C4-2B (cell line): ENCODE measurements around the gene DGKB.

ENCODE experiments used
- ZFX ChIP-seq: fragments of 450-650 bp; IDR thresholded peaks from 2 replicates; pipeline ENCODE4 v1.6.1; 2017
- TF ChIP-seq, protein P1 (sequence below): fragments of 450-650 bp; conservative IDR thresholded peaks from 2 replicates; pipeline ENCODE4 v1.5.1; 2017; ENCODE audit warnings: mild to moderate bottlenecking

GRCh38 chr7:14825912-14826311, 76.6 kb downstream of the DGKB start:
- TF ChIP-seq, protein P1, sequence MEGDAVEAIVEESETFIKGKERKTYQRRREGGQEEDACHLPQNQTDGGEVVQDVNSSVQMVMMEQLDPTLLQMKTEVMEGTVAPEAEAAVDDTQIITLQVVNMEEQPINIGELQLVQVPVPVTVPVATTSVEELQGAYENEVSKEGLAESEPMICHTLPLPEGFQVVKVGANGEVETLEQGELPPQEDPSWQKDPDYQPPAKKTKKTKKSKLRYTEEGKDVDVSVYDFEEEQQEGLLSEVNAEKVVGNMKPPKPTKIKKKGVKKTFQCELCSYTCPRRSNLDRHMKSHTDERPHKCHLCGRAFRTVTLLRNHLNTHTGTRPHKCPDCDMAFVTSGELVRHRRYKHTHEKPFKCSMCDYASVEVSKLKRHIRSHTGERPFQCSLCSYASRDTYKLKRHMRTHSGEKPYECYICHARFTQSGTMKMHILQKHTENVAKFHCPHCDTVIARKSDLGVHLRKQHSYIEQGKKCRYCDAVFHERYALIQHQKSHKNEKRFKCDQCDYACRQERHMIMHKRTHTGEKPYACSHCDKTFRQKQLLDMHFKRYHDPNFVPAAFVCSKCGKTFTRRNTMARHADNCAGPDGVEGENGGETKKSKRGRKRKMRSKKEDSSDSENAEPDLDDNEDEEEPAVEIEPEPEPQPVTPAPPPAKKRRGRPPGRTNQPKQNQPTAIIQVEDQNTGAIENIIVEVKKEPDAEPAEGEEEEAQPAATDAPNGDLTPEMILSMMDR = no peak
- TF ChIP-seq ZFX = no peak
